Colonic mucosa (tissue), 4 donors: ENCODE measurements around the gene PPFIA4. TPM values are rescaled to one million over a fixed set of nuclear protein-coding genes. Genes with fewer than 3 reads are reported as not detected.

Experiments used
- DNase-seq: peaks from one replicate; pipeline ENCODE4 v3.0.0-alpha.2; 2020
- H3K27ac ChIP-seq: fragments of 200-600 bp; one replicate; pipeline ENCODE4 v1.8.0; 2021
- H3K27me3 ChIP-seq: fragments of 200-600 bp; one replicate; pipeline ENCODE4 v1.8.0; 2021
- H3K36me3 ChIP-seq: fragments of 200-600 bp; one replicate; pipeline ENCODE4 v1.8.0; 2021
- H3K4me1 ChIP-seq: fragments of 200-600 bp; one replicate; pipeline ENCODE4 v1.8.0; 2021; ENCODE audit warnings: mild to moderate bottlenecking
- H3K4me3 ChIP-seq: fragments of 200-600 bp; one replicate; pipeline ENCODE4 v1.8.0; 2021
- H3K9ac ChIP-seq, 2 donors: one replicate each; pipeline ENCODE4 v1.7.0; 2013; ENCODE audit warnings: control low read depth in 2 of 2, low read depth in 2 of 2, low read length in 2 of 2
- H3K9me3 ChIP-seq: fragments of 200-600 bp; one replicate; pipeline ENCODE4 v1.8.0; 2021
- intact Hi-C: fragments of 100-400 bp; cut with DNase I; formaldehyde crosslinking; loops from one replicate; pipeline ENCODE4 v1.14.1; 2022
- total RNA-seq, 2 donors: library from RNA; stranded (reverse); fragmentation: NEBNext Ultra II Directional in 1 of 2; extraction: Animal tissue kit (Norgen Biotek cat#: 25700) in 1 of 2; gene quantifications; one replicate each; pipeline ENCODE4 v1.2.1, GENCODE V29; 2021
- TF ChIP-seq, protein P1 (sequence below): fragments of 200-600 bp; IDR thresholded peaks from one replicate; pipeline ENCODE4 v1.8.0; 2022; ENCODE audit warnings: antibody characterized with exemption, mild to moderate bottlenecking
- donor health status: healthy.
- donor health status: DM: no; HTN: no; CAD: no.
- donor health status: DM: no; HTN: no; CAD: no.

The PPFIA4 gene
- total RNA-seq, 2 donors from 2014 or later, result 1.6 to 7.3 TPM

DNA sequence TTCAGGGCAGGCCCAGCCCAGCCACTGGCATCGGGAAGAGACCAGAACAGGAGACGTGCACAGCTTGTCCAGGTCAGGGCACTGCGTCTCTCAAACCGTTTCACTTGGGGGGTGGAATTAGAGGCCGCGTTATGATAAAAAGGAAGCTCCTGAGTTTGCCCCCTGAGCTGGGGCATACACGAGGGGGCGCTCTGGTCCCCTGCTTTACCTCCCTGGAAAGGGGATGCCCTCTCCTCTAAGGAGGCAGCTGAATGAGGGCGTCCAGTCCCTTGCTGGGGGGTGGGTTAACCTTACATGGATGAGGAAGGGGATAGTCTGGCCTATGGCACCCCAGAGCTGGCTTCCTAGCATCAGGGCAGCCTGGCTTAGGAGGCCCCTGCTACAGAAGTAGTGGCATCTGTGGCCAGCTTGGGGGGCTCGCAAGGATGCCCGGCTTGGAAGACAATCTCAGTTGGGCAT lies 57.2 kb downstream of the PPFIA4 start:
- Histone ChIP-seq H3K27ac (no peak overlapping the region), H3K9ac (no peak overlapping the region), H3K9me3 (no peaks in the 10 kb centered on the region), H3K4me3 (no peak overlapping the region), H3K4me1 (no peaks in the 10 kb centered on the region), H3K27me3 (no peaks in the 10 kb centered on the region), H3K36me3 (no peaks in the 10 kb centered on the region)
- TF ChIP-seq, protein P1, sequence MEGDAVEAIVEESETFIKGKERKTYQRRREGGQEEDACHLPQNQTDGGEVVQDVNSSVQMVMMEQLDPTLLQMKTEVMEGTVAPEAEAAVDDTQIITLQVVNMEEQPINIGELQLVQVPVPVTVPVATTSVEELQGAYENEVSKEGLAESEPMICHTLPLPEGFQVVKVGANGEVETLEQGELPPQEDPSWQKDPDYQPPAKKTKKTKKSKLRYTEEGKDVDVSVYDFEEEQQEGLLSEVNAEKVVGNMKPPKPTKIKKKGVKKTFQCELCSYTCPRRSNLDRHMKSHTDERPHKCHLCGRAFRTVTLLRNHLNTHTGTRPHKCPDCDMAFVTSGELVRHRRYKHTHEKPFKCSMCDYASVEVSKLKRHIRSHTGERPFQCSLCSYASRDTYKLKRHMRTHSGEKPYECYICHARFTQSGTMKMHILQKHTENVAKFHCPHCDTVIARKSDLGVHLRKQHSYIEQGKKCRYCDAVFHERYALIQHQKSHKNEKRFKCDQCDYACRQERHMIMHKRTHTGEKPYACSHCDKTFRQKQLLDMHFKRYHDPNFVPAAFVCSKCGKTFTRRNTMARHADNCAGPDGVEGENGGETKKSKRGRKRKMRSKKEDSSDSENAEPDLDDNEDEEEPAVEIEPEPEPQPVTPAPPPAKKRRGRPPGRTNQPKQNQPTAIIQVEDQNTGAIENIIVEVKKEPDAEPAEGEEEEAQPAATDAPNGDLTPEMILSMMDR, result no peak
- peak; percentile 12 for DNase-seq
- intact Hi-C loops, result no loop called here

DNA sequence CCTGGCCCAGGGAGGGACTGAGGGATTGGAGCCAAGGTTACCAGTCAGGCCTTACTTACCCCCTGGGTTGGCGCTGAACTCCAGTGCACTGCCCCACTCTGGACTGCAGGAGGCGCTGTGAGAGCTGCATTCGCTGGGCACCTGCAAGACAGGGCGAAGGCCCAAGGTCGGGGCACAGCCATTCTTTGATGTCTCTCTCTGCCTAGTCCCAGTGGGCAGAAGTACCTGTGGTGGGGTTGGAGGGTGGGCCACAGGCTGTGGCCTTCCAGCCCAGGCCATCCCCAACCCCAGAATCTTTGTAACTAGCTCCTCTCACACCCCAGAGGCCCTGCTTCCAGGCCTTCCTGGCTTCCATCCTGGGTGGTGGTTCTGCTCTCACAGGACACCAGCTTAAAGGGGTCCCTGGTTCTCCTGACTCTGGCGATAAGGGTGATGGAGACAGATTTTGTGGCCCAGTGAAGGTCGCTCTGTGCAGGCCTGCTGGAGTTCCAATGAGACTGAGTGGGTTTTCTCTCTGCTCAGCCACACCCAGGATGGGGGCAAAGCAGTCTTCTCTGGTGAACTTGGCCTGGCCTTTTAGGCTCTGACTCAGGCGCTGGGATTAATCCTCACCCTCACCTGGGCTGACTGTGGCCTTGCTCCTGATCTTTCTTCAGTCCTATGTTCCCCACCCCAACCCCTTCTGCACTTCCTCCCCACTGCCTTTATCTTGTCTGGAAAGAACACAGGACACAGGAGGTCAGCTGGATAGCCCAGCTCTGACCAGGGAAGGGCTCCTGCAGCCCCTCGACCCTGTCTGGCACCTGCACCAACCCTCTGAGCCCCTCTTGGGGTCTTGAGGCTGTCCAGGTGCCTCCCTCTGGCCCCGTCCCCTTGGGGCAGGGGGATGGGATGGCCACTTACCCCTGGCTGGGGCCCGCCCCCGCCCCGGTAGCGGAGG lies 58.6 kb downstream of the PPFIA4 start:
- H3K27ac ChIP-seq, result no peak overlapping the region
- intact Hi-C loops, result no loop called here
- no peaks in the 10 kb centered on the region for H3K36me3 ChIP-seq
- no peaks in the 10 kb centered on the region for H3K9me3 ChIP-seq
- no peak overlapping the region for H3K9ac ChIP-seq
- TF ChIP-seq, protein P1, result no peak
- no peaks in the 10 kb centered on the region for H3K4me1 ChIP-seq
- DNase-seq, result no peak
- no peaks in the 10 kb centered on the region for H3K27me3 ChIP-seq
- no peak overlapping the region for H3K4me3 ChIP-seq

DNA sequence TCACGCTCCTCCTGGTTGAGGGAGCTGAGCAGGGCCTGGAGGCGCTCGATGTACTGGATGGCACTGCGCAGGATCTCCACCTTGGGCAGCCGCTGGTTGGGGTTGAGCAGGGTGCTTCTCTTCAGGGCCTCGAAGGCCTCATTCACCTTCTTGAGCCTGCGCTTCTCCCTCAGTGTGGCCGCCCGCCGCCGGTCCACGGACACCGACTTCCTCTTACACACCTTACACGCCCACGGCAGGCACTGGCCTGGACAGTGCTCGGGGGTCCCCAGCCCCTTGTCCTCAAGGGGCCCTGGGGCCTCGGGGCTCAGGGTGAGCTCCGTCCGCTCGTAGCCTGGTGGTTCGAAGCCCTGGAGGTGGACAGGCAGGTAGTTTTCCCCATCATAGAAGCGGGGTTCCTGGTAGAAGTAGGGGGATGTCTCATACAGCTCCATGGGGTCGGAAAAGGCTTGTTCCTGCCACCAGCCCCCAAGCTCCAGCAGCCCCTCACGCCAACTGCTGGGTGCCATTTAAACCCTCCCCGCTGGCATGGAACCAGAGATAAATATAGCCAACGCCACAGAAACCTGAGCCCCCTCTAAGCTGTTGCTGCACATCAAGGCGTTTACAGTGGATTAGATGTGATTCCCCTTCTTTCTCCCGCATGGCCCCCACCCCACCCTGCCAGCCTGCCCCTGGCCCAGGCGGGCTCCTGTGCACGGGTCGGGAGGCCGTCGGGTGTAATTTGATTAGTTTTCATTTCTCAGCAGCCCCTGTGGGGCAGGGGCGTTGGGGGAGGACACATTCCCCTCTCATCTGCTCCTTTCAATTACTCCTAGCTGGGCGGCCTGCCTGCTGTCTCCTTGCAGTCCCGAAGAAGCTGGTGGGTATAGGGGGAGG lies 59.5 kb downstream of the PPFIA4 start, which contains the start of gene MYOG:
MYOG (minus strand) TSS at position 485 of the 879 bp plus-strand sequence; CDS start at position 434, 51 bp downstream.
- TF ChIP-seq, protein P1, result no peak
- DNase-seq, result no peak

DNA sequence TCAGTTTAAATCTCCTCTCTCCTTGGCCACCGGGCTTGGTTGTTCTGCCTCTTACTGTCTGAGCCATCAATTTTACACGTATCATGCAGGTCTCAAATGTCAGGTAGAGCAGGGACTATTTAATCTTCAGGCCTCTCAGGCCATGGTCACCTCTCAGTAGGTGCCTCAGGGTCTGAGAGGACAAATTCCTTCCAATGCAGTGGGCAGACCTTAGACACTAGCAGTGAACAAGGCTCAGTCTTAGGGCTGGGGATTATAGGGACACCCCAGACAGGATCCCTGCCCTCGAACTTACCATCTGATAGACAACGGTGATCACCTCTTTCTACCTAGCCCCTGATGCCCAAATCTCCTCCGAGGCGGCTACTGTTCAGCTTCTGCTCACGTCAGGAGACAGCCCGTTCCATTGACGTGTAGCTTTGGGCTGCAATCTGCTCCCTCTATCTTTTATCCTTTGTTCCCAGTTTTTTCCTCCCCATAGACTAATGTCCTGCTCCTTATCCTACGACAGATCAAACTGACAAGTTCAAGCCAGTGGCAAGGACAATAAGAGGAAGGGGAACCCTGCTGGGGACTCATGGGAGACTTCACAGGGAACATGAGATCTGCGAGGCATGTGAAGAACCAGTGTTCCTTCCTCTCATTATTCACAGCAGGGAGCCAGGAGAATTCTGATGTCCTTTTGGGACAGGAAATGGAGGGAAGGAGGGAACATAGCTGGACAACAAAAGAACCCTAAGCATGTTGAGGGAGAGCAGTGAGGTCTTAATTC lies 60.9 kb downstream of the PPFIA4 start:
- no peak overlapping the region for H3K9ac ChIP-seq
- H3K27ac ChIP-seq, result no peak overlapping the region
- no peaks in the 10 kb centered on the region for H3K4me1 ChIP-seq
- no peaks in the 10 kb centered on the region for H3K9me3 ChIP-seq
- no peak for DNase-seq
- TF ChIP-seq, protein P1, result no peak
- intact Hi-C loops, result no loop called here
- H3K27me3 ChIP-seq, result no peaks in the 10 kb centered on the region
- no peaks in the 10 kb centered on the region for H3K36me3 ChIP-seq
- no peak overlapping the region for H3K4me3 ChIP-seq

More for the DNA sequence above, 59.5 kb downstream of the PPFIA4 start, which contains the start of gene MYOG:
- Histone ChIP-seq H3K27me3 (no peaks in the 10 kb centered on the region), H3K4me3 (no peak within 1 kb of the TSS), H3K4me1 (no peaks in the 10 kb centered on the region), H3K36me3 (no peaks in the 10 kb centered on the region), H3K27ac (no peak within 1 kb of the TSS), H3K9me3 (no peaks in the 10 kb centered on the region), H3K9ac (no peak within 1 kb of the TSS)
- intact Hi-C loops, result no loop called here
